Ovary (tissue), 3 donors: Measurements from ENCODE around the gene CRAT.

Experiments used
- POLR2A ChIP-seq: fragments of 450-650 bp; IDR thresholded peaks from one replicate; pipeline ENCODE4 v1.6.1; 2017; ENCODE audit warnings: antibody characterized with exemption, mild to moderate bottlenecking, moderate library complexity
- TF ChIP-seq, protein P1 (sequence below), 3 donors: fragments of 450-650 bp in 2 of 3; fragments of 200-600 bp in 1 of 3; IDR thresholded peaks; one replicate each; pipeline versions ENCODE4 v1.5.1 to v1.8.0; 2016 to 2022; ENCODE audit warnings: antibody characterized with exemption in 3 of 3, mild to moderate bottlenecking in 1 of 3
- donor health status: DM: no; HTN: no; CAD: no.

DNA sequence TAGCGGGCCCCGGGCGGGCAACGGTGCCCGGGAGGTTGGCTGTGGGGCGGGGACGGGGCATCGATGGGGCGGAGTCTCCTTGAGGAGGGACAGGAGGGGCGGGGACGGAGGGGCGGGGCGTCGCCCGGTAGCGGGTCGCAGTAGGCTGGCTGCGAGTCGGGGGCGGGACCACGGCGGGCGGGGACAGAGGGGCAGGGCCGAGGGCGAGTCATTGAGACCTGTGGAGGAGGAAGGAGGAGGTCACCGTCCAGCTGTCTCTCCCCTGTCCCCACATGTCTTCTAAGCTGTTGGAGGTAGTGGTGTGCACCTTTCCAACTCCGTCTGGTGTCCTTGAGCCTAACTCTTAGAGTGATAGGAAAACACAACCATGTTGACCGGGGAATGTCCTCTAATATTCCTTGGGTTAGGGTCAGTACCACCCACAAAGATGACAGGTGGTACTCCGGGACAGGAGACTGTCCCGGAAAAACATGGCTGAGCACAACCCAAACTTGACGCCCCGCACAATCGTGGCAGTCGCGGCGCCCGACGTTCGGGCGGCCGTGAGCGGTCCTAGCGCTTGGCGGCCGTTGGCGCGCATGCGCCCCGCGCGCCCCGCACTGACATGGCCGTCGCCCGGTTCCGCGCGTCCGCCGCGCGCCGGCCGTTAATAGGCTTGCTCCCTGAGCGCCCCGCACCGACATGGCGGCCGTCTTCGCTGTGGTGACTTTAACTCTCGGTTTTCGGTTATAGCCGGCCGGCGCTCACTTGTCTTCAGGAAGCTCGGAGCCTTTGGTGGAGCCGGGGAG, at the start of gene CRAT, which contains the start of gene PTPA:
- TF ChIP-seq, protein P1, sequence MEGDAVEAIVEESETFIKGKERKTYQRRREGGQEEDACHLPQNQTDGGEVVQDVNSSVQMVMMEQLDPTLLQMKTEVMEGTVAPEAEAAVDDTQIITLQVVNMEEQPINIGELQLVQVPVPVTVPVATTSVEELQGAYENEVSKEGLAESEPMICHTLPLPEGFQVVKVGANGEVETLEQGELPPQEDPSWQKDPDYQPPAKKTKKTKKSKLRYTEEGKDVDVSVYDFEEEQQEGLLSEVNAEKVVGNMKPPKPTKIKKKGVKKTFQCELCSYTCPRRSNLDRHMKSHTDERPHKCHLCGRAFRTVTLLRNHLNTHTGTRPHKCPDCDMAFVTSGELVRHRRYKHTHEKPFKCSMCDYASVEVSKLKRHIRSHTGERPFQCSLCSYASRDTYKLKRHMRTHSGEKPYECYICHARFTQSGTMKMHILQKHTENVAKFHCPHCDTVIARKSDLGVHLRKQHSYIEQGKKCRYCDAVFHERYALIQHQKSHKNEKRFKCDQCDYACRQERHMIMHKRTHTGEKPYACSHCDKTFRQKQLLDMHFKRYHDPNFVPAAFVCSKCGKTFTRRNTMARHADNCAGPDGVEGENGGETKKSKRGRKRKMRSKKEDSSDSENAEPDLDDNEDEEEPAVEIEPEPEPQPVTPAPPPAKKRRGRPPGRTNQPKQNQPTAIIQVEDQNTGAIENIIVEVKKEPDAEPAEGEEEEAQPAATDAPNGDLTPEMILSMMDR (IDR thresholded peaks at IDR 0.05) = no peak
- TF ChIP-seq POLR2A = peak; percentile 80
